H1 (cell line): ENCODE measurements around the gene LOXL1. TPM values are rescaled to one million over a fixed set of nuclear protein-coding genes. Genes with fewer than 3 reads are reported as not detected.

Experiments
- CTCF ChIA-PET: fragments of 300-600 bp; sonication (Branson Sonifier 250); formaldehyde crosslinking; loops from one replicate; lab custom pipeline; 2021; ENCODE audit not compliant: partially characterized antibody; lab: Charles Lee
- POLR2A ChIA-PET: fragments of 300-600 bp; sonication (Branson Sonifier 250); formaldehyde crosslinking; loops from one replicate; lab custom pipeline; 2021; ENCODE audit warnings: inconsistent platforms; ENCODE audit not compliant: partially characterized antibody; lab: Charles Lee
- DNase-seq, 2 experiments: peaks; one replicate each; pipeline versions ENCODE4 v3.0.0 to v3.0.0-alpha.2; 2010 to 2022; ENCODE audit warnings: low spot score in 2 of 2, low read depth in 1 of 2, mixed read lengths in 1 of 2
- FAIRE-seq: peaks from 2 replicates; lab custom pipeline; 2011; peaks lifted over from hg19 to GRCh38; lab: Jason Lieb, UNC
- H2AFZ ChIP-seq: 2 replicates; pipeline ENCODE4 v1.8.1; 2012; ENCODE audit warnings: low read length, inconsistent platforms
- H2AK5ac ChIP-seq: 2 replicates; pipeline ENCODE4 v1.6.1; 2013; ENCODE audit warnings: low read depth, low read length
- H2BK120ac ChIP-seq: replicated peaks from 2 replicates; pipeline ENCODE3; 2013; ENCODE audit warnings: low read depth, low read length, inconsistent platforms
- H2BK12ac ChIP-seq: 2 replicates; pipeline ENCODE4 v1.6.1; 2013; ENCODE audit warnings: low read depth, low read length
- H2BK15ac ChIP-seq: 2 replicates; pipeline ENCODE4 v1.6.1; 2013; ENCODE audit warnings: low read length
- H2BK20ac ChIP-seq: 2 replicates; pipeline ENCODE4 v1.6.1; 2013; ENCODE audit warnings: low read length
- H2BK5ac ChIP-seq: 2 replicates; pipeline ENCODE4 v1.6.1; 2013; ENCODE audit warnings: low read depth, low read length
- H3K14ac ChIP-seq: 2 replicates; pipeline ENCODE4 v1.6.1; 2013; ENCODE audit warnings: inconsistent platforms; ENCODE audit not compliant: insufficient read length
- H3K18ac ChIP-seq: 2 replicates; pipeline ENCODE4 v1.6.1; 2013; ENCODE audit warnings: low read length; ENCODE audit errors: extremely low read depth
- H3K23ac ChIP-seq: 2 replicates; pipeline ENCODE4 v1.6.1; 2013; ENCODE audit warnings: inconsistent platforms; ENCODE audit not compliant: insufficient read length
- H3K23me2 ChIP-seq: 2 replicates; pipeline ENCODE4 v1.6.1; 2013; ENCODE audit warnings: low read depth, low read length
- H3K27ac ChIP-seq: 2 replicates; pipeline ENCODE4 v1.6.1; 2011; ENCODE audit warnings: low read depth, low read length, inconsistent platforms
- H3K27me3 ChIP-seq, 4 experiments: replicated peaks in 1 of 4; 1 replicate in 1 of 4; 2 replicates in 3 of 4; pipeline versions ENCODE4 v1.6.1 to v1.8.1; 2011 to 2013; ENCODE audit warnings: low read length in 3 of 4, mild to moderate bottlenecking in 3 of 4, inconsistent platforms in 2 of 4, mixed read lengths in 2 of 4, moderate library complexity in 1 of 4; ENCODE audit not compliant: control insufficient read depth in 3 of 4, insufficient read depth in 3 of 4; ENCODE audit errors: extremely low read depth in 1 of 4
- H3K36me3 ChIP-seq, 4 experiments: 2 replicates each; pipeline versions ENCODE4 v1.6.1 to v1.8.1; 2011 to 2013; ENCODE audit warnings: mild to moderate bottlenecking in 4 of 4, low read length in 3 of 4, moderate library complexity in 2 of 4, control low read depth in 1 of 4, inconsistent platforms in 1 of 4; ENCODE audit not compliant: insufficient read depth in 4 of 4, control insufficient read depth in 2 of 4
- H3K4ac ChIP-seq: replicated peaks from 2 replicates; pipeline ENCODE3; 2013; ENCODE audit warnings: low read length, low read depth, mixed read lengths, inconsistent platforms; ENCODE audit not compliant: insufficient read length
- H3K4me1 ChIP-seq, 4 experiments: replicated peaks in 1 of 4; 1 replicate in 1 of 4; 2 replicates in 3 of 4; pipeline versions ENCODE4 v1.6.1 to v1.8.1; 2011 to 2013; ENCODE audit warnings: low read length in 3 of 4, inconsistent platforms in 2 of 4, mixed read lengths in 1 of 4; ENCODE audit not compliant: insufficient read depth in 4 of 4, control insufficient read depth in 3 of 4
- H3K4me2 ChIP-seq, 2 experiments: 2 replicates each; pipeline versions ENCODE4 v1.6.1 to v1.8.1; 2011 to 2013; ENCODE audit warnings: low read depth in 2 of 2, low read length in 2 of 2, control low read depth in 1 of 2, inconsistent platforms in 1 of 2, mild to moderate bottlenecking in 1 of 2; ENCODE audit not compliant: insufficient read depth in 1 of 2
- H3K4me3 ChIP-seq, 4 experiments: fragments of 200-600, 300-600 bp in 1 of 4; sonication (generic), shearing (Covaris generic), sonication (Bioruptor Twin) in 1 of 4; 2 replicates each; pipeline versions ENCODE4 v1.5.1 to v1.8.1; 2011 to 2016; ENCODE audit warnings: low read length in 4 of 4, low read depth in 3 of 4, control low read depth in 2 of 4, inconsistent platforms in 2 of 4, mild to moderate bottlenecking in 2 of 4, mixed read lengths in 1 of 4, moderate library complexity in 1 of 4; ENCODE audit not compliant: insufficient read depth in 2 of 4; ENCODE audit errors: extremely low read depth in 1 of 4
- H3K56ac ChIP-seq: replicated peaks from 2 replicates; pipeline ENCODE3; 2013; ENCODE audit warnings: low read depth, mild to moderate bottlenecking, mixed read lengths, low read length, inconsistent platforms; ENCODE audit not compliant: insufficient read length
- H3K79me1 ChIP-seq: 2 replicates; pipeline ENCODE4 v1.6.1; 2013; ENCODE audit warnings: low read depth, low read length, control low read depth
- H3K79me2 ChIP-seq, 2 experiments: 2 replicates each; pipeline versions ENCODE4 v1.6.1 to v1.8.1; 2012 to 2013; ENCODE audit warnings: low read length in 2 of 2, mild to moderate bottlenecking in 2 of 2, inconsistent platforms in 1 of 2; ENCODE audit not compliant: insufficient read depth in 2 of 2, control insufficient read depth in 1 of 2
- H3K9ac ChIP-seq, 4 experiments: replicated peaks in 1 of 4; 1 replicate in 1 of 4; 2 replicates in 3 of 4; pipeline versions ENCODE4 v1.6.1 to v1.8.1; 2011 to 2013; ENCODE audit warnings: low read depth in 3 of 4, low read length in 3 of 4, control low read depth in 2 of 4, mild to moderate bottlenecking in 2 of 4, moderate library complexity in 2 of 4, inconsistent platforms in 1 of 4; ENCODE audit errors: extremely low read depth in 1 of 4
- H3K9me3 ChIP-seq, 2 experiments: 2 replicates each; pipeline versions ENCODE4 v1.6.1 to v1.8.1; 2012 to 2013; ENCODE audit warnings: mild to moderate bottlenecking in 2 of 2, moderate library complexity in 2 of 2, control low read depth in 1 of 2, inconsistent platforms in 1 of 2, low read depth in 1 of 2, low read length in 1 of 2, mixed read lengths in 1 of 2; ENCODE audit not compliant: insufficient read depth in 2 of 2
- H4K20me1 ChIP-seq, 2 experiments: replicated peaks in 1 of 2; 2 replicates each; pipeline versions ENCODE3 to v1.8.1; 2011 to 2013; ENCODE audit warnings: inconsistent platforms in 2 of 2, low read length in 2 of 2, mild to moderate bottlenecking in 1 of 2; ENCODE audit not compliant: insufficient read depth in 2 of 2, control insufficient read depth in 1 of 2
- H4K5ac ChIP-seq: 2 replicates; pipeline ENCODE4 v1.6.1; 2013; ENCODE audit warnings: low read length, low read depth, mixed read lengths, inconsistent platforms; ENCODE audit not compliant: insufficient read length
- H4K8ac ChIP-seq: 2 replicates; pipeline ENCODE4 v1.8.0; 2013; ENCODE audit warnings: mild to moderate bottlenecking, moderate library complexity, low read length, inconsistent platforms; ENCODE audit not compliant: insufficient read depth; ENCODE audit errors: extremely low read depth
- H4K91ac ChIP-seq: replicated peaks from 2 replicates; pipeline ENCODE3; 2013; ENCODE audit warnings: low read length, mixed read lengths, inconsistent platforms; ENCODE audit not compliant: insufficient read length
- BCL11A ChIP-seq, 2 experiments: IDR thresholded peaks; one replicate each; pipeline ENCODE4 v1.6.1; 2011; ENCODE audit warnings: low read depth in 2 of 2, low read length in 2 of 2, mild to moderate bottlenecking in 2 of 2
- CTBP2 ChIP-seq: IDR thresholded peaks from 2 replicates; pipeline ENCODE4 v1.7.0; 2011; ENCODE audit warnings: borderline replicate concordance, mild to moderate bottlenecking, moderate library complexity, mixed read lengths, low read length; ENCODE audit not compliant: insufficient read depth, insufficient read length
- FOSL1 ChIP-seq: IDR thresholded peaks from 2 replicates; pipeline ENCODE4 v1.6.1; 2011; ENCODE audit warnings: mild to moderate bottlenecking, low read depth, low read length, moderate library complexity; ENCODE audit not compliant: insufficient read depth
- HDAC6 ChIP-seq: IDR thresholded peaks from one replicate; pipeline ENCODE4 v1.7.1; 2012; ENCODE audit warnings: low read depth, mild to moderate bottlenecking, inconsistent platforms, low read length, moderate library complexity
- NRF1 ChIP-seq: IDR thresholded peaks from 2 replicates; pipeline ENCODE4 v1.6.1; 2011; ENCODE audit warnings: mild to moderate bottlenecking, low read depth, low read length, improper control_type of control experiment
- RAD21 ChIP-seq, 2 experiments: IDR thresholded peaks in 1 of 2; conservative IDR thresholded peaks in 1 of 2; 2 replicates each; pipeline ENCODE4 v1.6.1; 2011; ENCODE audit warnings: low read depth in 2 of 2, low read length in 2 of 2, improper control_type of control experiment in 1 of 2, inconsistent platforms in 1 of 2, mild to moderate bottlenecking in 1 of 2, moderate library complexity in 1 of 2
- RXRA ChIP-seq: IDR thresholded peaks from 2 replicates; pipeline ENCODE4 v1.6.1; 2011; ENCODE audit warnings: low read depth, mild to moderate bottlenecking, low read length, moderate library complexity; ENCODE audit not compliant: insufficient read depth
- SAP30 ChIP-seq: fragments of 300-600 bp; sonication (generic); IDR thresholded peaks from 2 replicates; pipeline ENCODE4 v1.7.1; 2012; ENCODE audit warnings: low read length, moderate library complexity, mild to moderate bottlenecking, inconsistent platforms; ENCODE audit not compliant: insufficient read depth, insufficient replicate concordance
- SRF ChIP-seq: IDR thresholded peaks from 2 replicates; pipeline ENCODE4 v1.6.1; 2011; ENCODE audit warnings: mild to moderate bottlenecking, low read depth, low read length, moderate library complexity
- TAF1 ChIP-seq: IDR thresholded peaks from 2 replicates; pipeline ENCODE4 v1.6.1; 2011; ENCODE audit warnings: mild to moderate bottlenecking, low read depth, low read length
- TCF12 ChIP-seq: IDR thresholded peaks from 2 replicates; pipeline ENCODE4 v1.6.1; 2011; ENCODE audit warnings: low read depth, mild to moderate bottlenecking, low read length
- ZNF274 ChIP-seq: IDR thresholded peaks from 2 replicates; pipeline ENCODE4 v1.7.0; 2012; ENCODE audit warnings: low read length, borderline replicate concordance; ENCODE audit errors: extremely low read depth
- WGBS, 2 experiments: shearing (Covaris generic) in 1 of 2; methylation state at CpG; one replicate each; pipeline versions ENCODE4 v1.1.6 to v1.1.7; 2013 to 2015; ENCODE audit warnings: low lambda C conversion rate in 2 of 2, mixed read lengths in 2 of 2, inconsistent platforms in 1 of 2, low coverage in 1 of 2, missing lambda C conversion rate in 1 of 2; ENCODE audit not compliant: insufficient replicate concordance in 2 of 2, insufficient coverage in 1 of 2, insufficient read length in 1 of 2; ENCODE audit errors: extremely low coverage in 1 of 2, missing lambda C conversion rate in 1 of 2; 5-methylcytosine and 5-hydroxymethylcytosine counted together
- polyA plus RNA-seq, 7 experiments: library from polyadenylated mRNA; depleted of rRNA in 3 of 7; stranded (reverse) in 5 of 7; unstranded in 2 of 7; fragments of >200 nt in 5 of 7; fragments of 200-250 nt in 2 of 7; gene quantifications; 1 replicate in 5 of 7; 2 replicates in 1 of 7; 4 replicates in 1 of 7; pipeline versions ENCODE4 v1.2.1 to v1.2.3, GENCODE V29; 2011 to 2013; ENCODE audit warnings: missing spikeins in 2 of 7, mixed read lengths in 2 of 7
- total RNA-seq: library from RNA; stranded (reverse); fragmentation: NEBNext Ultra II Directional; extraction: Animal tissue kit (Norgen Biotek cat#: 25700); gene quantifications from 2 replicates; pipeline ENCODE4 v1.2.1, GENCODE V29; 2021
- TF ChIP-seq, protein P1 (sequence below): IDR thresholded peaks from 2 replicates; pipeline ENCODE4 v1.6.1; 2012; ENCODE audit warnings: inconsistent platforms

Gene LOXL1
- total and polyA plus RNA-seq, 2 of the 8 experiments (the other 6 are each of a cell fraction or from before 2014, with no cell fraction given) = 8.1 to 14.4 TPM

DNA sequence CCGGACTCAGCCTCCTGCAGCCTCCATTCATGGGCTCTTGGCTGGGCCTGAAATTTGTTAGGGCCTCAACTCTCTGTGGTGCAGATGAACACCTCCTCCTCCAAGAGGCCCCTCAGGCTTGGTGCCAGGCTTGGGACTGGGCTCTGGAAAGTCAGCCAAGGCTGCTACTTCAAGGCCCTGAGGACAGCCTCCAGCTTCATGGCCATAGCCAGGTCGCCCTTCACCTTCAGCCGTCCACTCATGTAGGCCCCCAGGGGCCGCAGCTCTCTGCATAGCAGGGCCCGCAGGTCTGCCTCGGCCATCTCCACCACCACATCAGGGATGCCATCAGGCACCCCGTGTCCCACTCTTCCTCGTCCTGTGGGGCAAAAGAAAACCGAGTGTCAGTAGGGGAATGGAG lies 57.5 kb downstream of the LOXL1 start:
- ChIA-PET CTCF (interaction anchor here (0.7 to 5.5 kb wide), 8 partner anchors 9 to 65 kb away, joined by 3 to 56 read pairs (median 4); partner anchors contain the start of gene PML), POLR2A (interaction anchor here (0.9 kb wide), 1 partner anchor 11 kb away, joined by 3 read pairs; the partner anchor contains the start of gene PML)
- Histone ChIP-seq H2BK5ac (no peak overlapping the region), H3K4me3 (no peak overlapping the region), H3K23ac (no peak overlapping the region), H3K27ac (no peak overlapping the region), H4K20me1 (no peaks in the 10 kb centered on the region), H3K79me1 (no peaks in the 10 kb centered on the region), H4K91ac (no peak overlapping the region), H3K23me2 (no peaks in the 10 kb centered on the region), H2AK5ac (no peak overlapping the region), H3K9ac (no peak overlapping the region), H3K56ac (peak overlapping the region; percentile 42), H2BK120ac (no peak overlapping the region), H2AFZ (no peak overlapping the region), H3K27me3 (no peaks in the 10 kb centered on the region; a peak in 1 of 7 replicates), H3K4ac (no peak overlapping the region), H4K8ac (no peak overlapping the region), H3K18ac (no peak overlapping the region), H3K14ac (no peak overlapping the region), H2BK15ac (no peak overlapping the region), H3K79me2 (no peaks in the 10 kb centered on the region), H3K4me1 (no peaks in the 10 kb centered on the region; a peak in 1 of 7 replicates), H4K5ac (no peak overlapping the region), H2BK20ac (no peak overlapping the region), H2BK12ac (no peak overlapping the region), H3K36me3 (no peaks in the 10 kb centered on the region), H3K9me3 (no peaks in the 10 kb centered on the region), H3K4me2 (no peak overlapping the region)
- DNase-seq (no peak), FAIRE-seq (no peak)
- WGBS, 2 experiments = 92% methylated on average over 7 of the region's 9 CpGs; no CpG with 5 or more reads in 1 of the 2 experiments
- TF ChIP-seq FOSL1 (no peak), BCL11A (IDR thresholded peaks at IDR 0.05; ENCODE audit: low read depth in 2 of 2, low read length in 2 of 2) (no peak), ZNF274 (no peak), RXRA (no peak), CTBP2 (no peak), NRF1 (no peak), RAD21 (IDR thresholded peaks at IDR 0.05 in 1 of 2, conservative IDR thresholded peaks at IDR 0.05 in 1 of 2; ENCODE audit: low read depth in 2 of 2, low read length in 2 of 2) (no peak), TAF1 (no peak), SAP30 (no peak), HDAC6 (no peak), TCF12 (no peak), SRF (no peak)
- TF ChIP-seq, protein P1, sequence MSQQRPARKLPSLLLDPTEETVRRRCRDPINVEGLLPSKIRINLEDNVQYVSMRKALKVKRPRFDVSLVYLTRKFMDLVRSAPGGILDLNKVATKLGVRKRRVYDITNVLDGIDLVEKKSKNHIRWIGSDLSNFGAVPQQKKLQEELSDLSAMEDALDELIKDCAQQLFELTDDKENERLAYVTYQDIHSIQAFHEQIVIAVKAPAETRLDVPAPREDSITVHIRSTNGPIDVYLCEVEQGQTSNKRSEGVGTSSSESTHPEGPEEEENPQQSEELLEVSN = no peak
